ENCODE data around the gene NUP153. TPM values are rescaled to one million over a fixed set of nuclear protein-coding genes. Genes with fewer than 3 reads are reported as not detected.
A peak's percentile ranks its signal among the peaks of the same experiment; 100 is the strongest.

NUP153 gene
- polyA plus RNA-seq, 1 of the 3 experiments (the other 2 are of a cell fraction), result 10.5 TPM

DNA sequence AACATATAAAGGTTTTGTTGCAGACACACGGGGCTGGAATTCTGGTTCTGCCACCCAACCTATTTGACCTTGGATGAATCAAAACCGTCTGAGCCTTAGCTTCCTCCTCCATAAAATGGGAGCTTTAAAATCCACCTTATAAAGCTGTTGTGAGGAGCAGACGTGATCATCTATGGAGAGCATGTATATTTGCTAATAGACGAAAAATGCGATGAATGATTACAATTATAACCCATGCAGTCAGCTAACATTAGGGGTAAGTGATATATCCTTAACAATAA lies 586 bp upstream of the NUP153 start:
- peak overlapping the region; percentile 86 to 97 for H3K4me3 ChIP-seq (ENCODE audit: low read depth in 2 of 2, low read length in 1 of 2)
- no peaks in the 10 kb centered on the region for H3K9me3 ChIP-seq
- peaks cover 25% of the 10 kb centered on the region for H4K20me1 ChIP-seq (ENCODE audit: insufficient read depth)
- peaks cover 44% of the 10 kb centered on the region for H3K79me2 ChIP-seq (ENCODE audit: insufficient read depth)
- H2AFZ ChIP-seq (ENCODE audit: low read depth), result peak overlapping the region; percentile 92
- WGBS (ENCODE audit: low lambda C conversion rate), result 36% methylated on average over 5 of the region's 5 CpGs
- peak overlapping the region; percentile 99 for H3K9ac ChIP-seq
- DNase-seq, result no peak
- H3K27me3 ChIP-seq (ENCODE audit: insufficient read depth), result no peaks in the 10 kb centered on the region
- peaks cover 3 to 8% of the 10 kb centered on the region in 2 experiments for H3K4me1 ChIP-seq (ENCODE audit: control insufficient read depth in 1 of 2, insufficient read depth in 2 of 2, low read depth in 1 of 2, low read length in 1 of 2)
- TF ChIP-seq FOXM1 (IDR thresholded peaks at IDR 0.05; ENCODE audit: low read depth), result no peak
- TF ChIP-seq, protein P1, sequence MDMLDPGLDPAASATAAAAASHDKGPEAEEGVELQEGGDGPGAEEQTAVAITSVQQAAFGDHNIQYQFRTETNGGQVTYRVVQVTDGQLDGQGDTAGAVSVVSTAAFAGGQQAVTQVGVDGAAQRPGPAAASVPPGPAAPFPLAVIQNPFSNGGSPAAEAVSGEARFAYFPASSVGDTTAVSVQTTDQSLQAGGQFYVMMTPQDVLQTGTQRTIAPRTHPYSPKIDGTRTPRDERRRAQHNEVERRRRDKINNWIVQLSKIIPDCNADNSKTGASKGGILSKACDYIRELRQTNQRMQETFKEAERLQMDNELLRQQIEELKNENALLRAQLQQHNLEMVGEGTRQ (IDR thresholded peaks at IDR 0.05; ENCODE audit: borderline replicate concordance, low read depth, low read length), result no peak
- no peak for TF ChIP-seq SMC3 (IDR thresholded peaks at IDR 0.05; ENCODE audit: low read depth, low read length)
- TF ChIP-seq, protein P2, sequence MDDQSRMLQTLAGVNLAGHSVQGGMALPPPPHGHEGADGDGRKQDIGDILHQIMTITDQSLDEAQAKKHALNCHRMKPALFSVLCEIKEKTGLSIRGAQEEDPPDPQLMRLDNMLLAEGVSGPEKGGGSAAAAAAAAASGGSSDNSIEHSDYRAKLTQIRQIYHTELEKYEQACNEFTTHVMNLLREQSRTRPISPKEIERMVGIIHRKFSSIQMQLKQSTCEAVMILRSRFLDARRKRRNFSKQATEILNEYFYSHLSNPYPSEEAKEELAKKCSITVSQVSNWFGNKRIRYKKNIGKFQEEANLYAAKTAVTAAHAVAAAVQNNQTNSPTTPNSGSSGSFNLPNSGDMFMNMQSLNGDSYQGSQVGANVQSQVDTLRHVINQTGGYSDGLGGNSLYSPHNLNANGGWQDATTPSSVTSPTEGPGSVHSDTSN (IDR thresholded peaks at IDR 0.05), result no peak
- TF ChIP-seq YY1 (IDR thresholded peaks at IDR 0.05; ENCODE audit: low read depth), result no peak
- no peak for TF ChIP-seq JUND (IDR thresholded peaks at IDR 0.05)
- no peak for TF ChIP-seq FOSL2 (IDR thresholded peaks at IDR 0.05; ENCODE audit: borderline replicate concordance, low read depth)
- no peak for TF ChIP-seq MXI1 (IDR thresholded peaks at IDR 0.05; ENCODE audit: low read depth, low read length)
- peaks cover 26% of the 10 kb centered on the region for H3F3A ChIP-seq (replicated peaks; ENCODE audit: insufficient read depth)
- H3K36me3 ChIP-seq (replicated peaks in 1 of 2; ENCODE audit: control insufficient read depth in 1 of 2, insufficient read depth in 2 of 2, low read length in 1 of 2), result no peaks in the 10 kb centered on the region
- CTCF ChIA-PET, result interaction anchor here (0.9 to 1.6 kb wide), 3 partner anchors 8 to 551 kb away, joined by 3 to 8 read pairs (median 3); no protein-coding TSS in a partner anchor
- H3K27ac ChIP-seq (ENCODE audit: low read depth in 2 of 2, low read length in 1 of 2), result peak overlapping the region; percentile 83 to 96
- H3K4me2 ChIP-seq, result peak overlapping the region; percentile 94
- POLR2A ChIA-PET, result interaction anchor here (0.9 to 1.5 kb wide), 4 partner anchors 9 to 127 kb away, joined by 3 to 5 read pairs (median 4); partner anchors contain the start of gene FAM8A1
- no peaks in the 10 kb centered on the region for H3K9me2 ChIP-seq

DNA sequence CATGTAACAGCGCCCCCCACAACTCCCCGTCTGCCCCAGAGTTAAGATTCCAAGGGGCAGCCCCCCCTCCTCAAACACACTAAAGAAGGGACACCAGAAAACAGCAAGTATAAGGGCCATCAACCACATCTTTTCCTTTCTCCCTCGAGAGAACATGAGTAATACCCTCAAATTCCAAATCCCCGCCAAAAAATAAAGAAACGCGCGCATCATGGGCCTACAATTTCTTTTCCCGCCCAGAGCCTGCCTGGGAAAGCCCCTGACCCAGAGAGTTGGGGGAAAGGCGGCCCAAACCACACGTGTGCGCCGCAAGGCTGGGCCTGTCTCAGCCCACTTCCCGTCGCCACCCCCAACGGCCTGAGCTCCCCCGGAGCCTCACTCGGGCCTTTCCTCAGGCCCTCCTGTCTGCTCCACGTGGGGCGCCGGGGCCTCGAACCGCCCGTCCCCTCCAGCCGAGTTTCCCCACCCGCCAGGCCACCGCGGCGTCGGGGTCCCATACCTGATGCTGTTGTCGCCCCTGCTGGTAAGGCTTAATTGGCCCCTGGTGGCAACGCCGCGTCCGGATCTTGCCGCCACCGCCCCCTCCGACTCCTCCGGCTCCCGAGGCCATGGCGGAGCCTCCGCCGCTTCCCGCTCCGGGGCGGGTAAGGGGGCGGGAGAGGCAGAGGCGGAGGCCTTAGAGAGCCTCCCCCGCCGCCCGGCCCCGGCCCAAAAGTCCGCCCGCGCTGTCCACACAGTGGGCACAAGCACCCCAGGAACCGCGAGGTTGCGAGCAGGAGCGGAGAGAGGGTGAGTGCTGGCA lies 746 bp downstream of the NUP153 start:
- Histone ChIP-seq H3K27ac (ENCODE audit: low read depth in 2 of 2, low read length in 1 of 2) (peak overlapping the region; percentile 90 to 96), H4K20me1 (ENCODE audit: insufficient read depth) (peaks cover 38% of the 10 kb centered on the region), H3F3A (replicated peaks; ENCODE audit: insufficient read depth) (peaks cover 26% of the 10 kb centered on the region), H3K27me3 (ENCODE audit: insufficient read depth) (no peaks in the 10 kb centered on the region), H3K9me2 (no peaks in the 10 kb centered on the region), H3K4me3 (ENCODE audit: low read depth in 2 of 2, low read length in 1 of 2) (peak overlapping the region; percentile 86 to 97), H3K4me1 (ENCODE audit: control insufficient read depth in 1 of 2, insufficient read depth in 2 of 2, low read depth in 1 of 2, low read length in 1 of 2) (peaks cover 3 to 11% of the 10 kb centered on the region in 2 experiments), H3K9ac (peak overlapping the region; percentile 99), H3K9me3 (no peaks in the 10 kb centered on the region), H3K4me2 (peak overlapping the region; percentile 94), H2AFZ (ENCODE audit: low read depth) (peak overlapping the region; percentile 38; the same call in 1 of the 2 replicates), H3K36me3 (replicated peaks in 1 of 2; ENCODE audit: control insufficient read depth in 1 of 2, insufficient read depth in 2 of 2, low read length in 1 of 2) (no peaks in the 10 kb centered on the region), H3K79me2 (ENCODE audit: insufficient read depth) (peaks cover 57% of the 10 kb centered on the region)
- POLR2A ChIA-PET, result interaction anchor here (0.9 to 1.5 kb wide), 3 partner anchors 8 to 105 kb away, joined by 3 to 5 read pairs (median 3); no protein-coding TSS in a partner anchor
- CTCF ChIA-PET, result interaction anchor here (1.1 to 1.6 kb wide), 2 partner anchors 98 to 122 kb away, joined by 3 to 8 read pairs; no protein-coding TSS in a partner anchor
- WGBS (ENCODE audit: low lambda C conversion rate), result under 1% methylated on average over 28 of the region's 58 CpGs
- TF ChIP-seq SIN3A (IDR thresholded peaks at IDR 0.05; ENCODE audit: borderline replicate concordance, low read depth, low read length) (peak; percentile 48; the same call in 1 of the 2 replicates), MXI1 (IDR thresholded peaks at IDR 0.05; ENCODE audit: low read depth, low read length) (peak; percentile 94), SMC3 (IDR thresholded peaks at IDR 0.05; ENCODE audit: low read depth, low read length) (no peak)
- TF ChIP-seq, protein P3, sequence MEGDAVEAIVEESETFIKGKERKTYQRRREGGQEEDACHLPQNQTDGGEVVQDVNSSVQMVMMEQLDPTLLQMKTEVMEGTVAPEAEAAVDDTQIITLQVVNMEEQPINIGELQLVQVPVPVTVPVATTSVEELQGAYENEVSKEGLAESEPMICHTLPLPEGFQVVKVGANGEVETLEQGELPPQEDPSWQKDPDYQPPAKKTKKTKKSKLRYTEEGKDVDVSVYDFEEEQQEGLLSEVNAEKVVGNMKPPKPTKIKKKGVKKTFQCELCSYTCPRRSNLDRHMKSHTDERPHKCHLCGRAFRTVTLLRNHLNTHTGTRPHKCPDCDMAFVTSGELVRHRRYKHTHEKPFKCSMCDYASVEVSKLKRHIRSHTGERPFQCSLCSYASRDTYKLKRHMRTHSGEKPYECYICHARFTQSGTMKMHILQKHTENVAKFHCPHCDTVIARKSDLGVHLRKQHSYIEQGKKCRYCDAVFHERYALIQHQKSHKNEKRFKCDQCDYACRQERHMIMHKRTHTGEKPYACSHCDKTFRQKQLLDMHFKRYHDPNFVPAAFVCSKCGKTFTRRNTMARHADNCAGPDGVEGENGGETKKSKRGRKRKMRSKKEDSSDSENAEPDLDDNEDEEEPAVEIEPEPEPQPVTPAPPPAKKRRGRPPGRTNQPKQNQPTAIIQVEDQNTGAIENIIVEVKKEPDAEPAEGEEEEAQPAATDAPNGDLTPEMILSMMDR (IDR thresholded peaks at IDR 0.05), result peak; percentile 30; the same call in 1 of the 2 replicates
- TF ChIP-seq, protein P4, sequence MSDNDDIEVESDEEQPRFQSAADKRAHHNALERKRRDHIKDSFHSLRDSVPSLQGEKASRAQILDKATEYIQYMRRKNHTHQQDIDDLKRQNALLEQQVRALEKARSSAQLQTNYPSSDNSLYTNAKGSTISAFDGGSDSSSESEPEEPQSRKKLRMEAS (IDR thresholded peaks at IDR 0.05; ENCODE audit: low read depth), result peak; percentile 75; the same call in 1 of the 2 replicates
- TF ChIP-seq, protein P5, sequence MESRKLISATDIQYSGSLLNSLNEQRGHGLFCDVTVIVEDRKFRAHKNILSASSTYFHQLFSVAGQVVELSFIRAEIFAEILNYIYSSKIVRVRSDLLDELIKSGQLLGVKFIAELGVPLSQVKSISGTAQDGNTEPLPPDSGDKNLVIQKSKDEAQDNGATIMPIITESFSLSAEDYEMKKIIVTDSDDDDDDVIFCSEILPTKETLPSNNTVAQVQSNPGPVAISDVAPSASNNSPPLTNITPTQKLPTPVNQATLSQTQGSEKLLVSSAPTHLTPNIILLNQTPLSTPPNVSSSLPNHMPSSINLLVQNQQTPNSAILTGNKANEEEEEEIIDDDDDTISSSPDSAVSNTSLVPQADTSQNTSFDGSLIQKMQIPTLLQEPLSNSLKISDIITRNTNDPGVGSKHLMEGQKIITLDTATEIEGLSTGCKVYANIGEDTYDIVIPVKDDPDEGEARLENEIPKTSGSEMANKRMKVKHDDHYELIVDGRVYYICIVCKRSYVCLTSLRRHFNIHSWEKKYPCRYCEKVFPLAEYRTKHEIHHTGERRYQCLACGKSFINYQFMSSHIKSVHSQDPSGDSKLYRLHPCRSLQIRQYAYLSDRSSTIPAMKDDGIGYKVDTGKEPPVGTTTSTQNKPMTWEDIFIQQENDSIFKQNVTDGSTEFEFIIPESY (IDR thresholded peaks at IDR 0.05; ENCODE audit: borderline replicate concordance, low read depth), result no peak
- peak; percentile 75 for DNase-seq

Measured in SK-N-SH (cell line).